ENCODE results near the gene CROCC2. TPM values are rescaled to one million over a fixed set of nuclear protein-coding genes. Genes with fewer than 3 reads are reported as not detected.

The CROCC2 gene
- total and polyA plus RNA-seq, 2 donors (not counting 1 experiment from before 2014, with no cell fraction given): not detected

GRCh38 chr2:240877460-240878340, 28.4 kb upstream of the CROCC2 start:
- ChIA-PET CTCF (no interaction called here), POLR2A (no interaction called here)
- intact Hi-C loops (cut with micrococcal nuclease): no loop called here
- no peak overlapping the region for H3K4me3 ChIP-seq (ENCODE audit: control extremely low read depth in 1 of 5, extremely low read depth in 1 of 5, insufficient read depth in 1 of 5, low read depth in 2 of 5, low read length in 4 of 5)
- no peaks in the 10 kb centered on the region for H3K4me1 ChIP-seq (ENCODE audit: control insufficient read depth in 2 of 2, insufficient read depth in 2 of 2, low read length in 2 of 2)
- no peaks in the 10 kb centered on the region for H3K27me3 ChIP-seq (replicated peaks in 1 of 4; ENCODE audit: control extremely low read depth in 1 of 4, control insufficient read depth in 3 of 4, insufficient read depth in 4 of 4, low read length in 3 of 4)
- no peak overlapping the region for H3K4me2 ChIP-seq (replicated peaks; ENCODE audit: low read depth, low read length, poor library complexity, severe bottlenecking)
- WGBS (ENCODE audit: insufficient coverage): 93% methylated on average over 37 of the region's 40 CpGs
- H3K9ac ChIP-seq (ENCODE audit: low read length): no peak overlapping the region
- H3K9me3 ChIP-seq (ENCODE audit: control extremely low read depth in 1 of 3, control insufficient read depth in 2 of 3, insufficient read depth in 1 of 3, low read length in 2 of 3): no peaks in the 10 kb centered on the region
- ATAC-seq (ENCODE audit: low read depth): no peak
- no peak overlapping the region for H3K27ac ChIP-seq (ENCODE audit: low read length in 2 of 2)
- H3K27ac Mint-ChIP-seq: no peak overlapping the region
- no peak for TF ChIP-seq EZH2 (IDR thresholded peaks at IDR 0.05; ENCODE audit: borderline replicate concordance, insufficient read depth, low read depth, low read length, poor library complexity, severe bottlenecking)
- no peak for TF ChIP-seq CTCF (IDR thresholded peaks at IDR 0.05)
- H3K4me1 Mint-ChIP-seq: no peaks in the 10 kb centered on the region
- H3K4me3 Mint-ChIP-seq: no peak overlapping the region
- H3K27me3 Mint-ChIP-seq: peaks cover 2% of the 10 kb centered on the region
- no peak overlapping the region for H2AFZ ChIP-seq (ENCODE audit: insufficient read depth, low read depth, low read length, poor library complexity, severe bottlenecking)
- no peaks in the 10 kb centered on the region for H3K36me3 ChIP-seq (replicated peaks in 1 of 2; ENCODE audit: control extremely low read depth in 1 of 2, control insufficient read depth in 1 of 2, extremely low read depth in 1 of 2, insufficient read depth in 2 of 2, low read length in 1 of 2)
- DNase-seq: no peak
- H3K79me2 ChIP-seq (ENCODE audit: control insufficient read depth, insufficient read depth, low read length): no peaks in the 10 kb centered on the region
- no peaks in the 10 kb centered on the region for H4K20me1 ChIP-seq (ENCODE audit: control insufficient read depth, insufficient read depth, low read length, poor library complexity, severe bottlenecking)
- no peaks in the 10 kb centered on the region for H3K9me3 Mint-ChIP-seq (ENCODE audit: insufficient read depth)

GRCh38 chr2:240878341-240878936, 27.7 kb upstream of the CROCC2 start:
- ChIA-PET POLR2A (no interaction called here), CTCF (no interaction called here)
- DNase-seq (no peak), ATAC-seq (ENCODE audit: low read depth) (no peak)
- Mint-ChIP-seq H3K27me3 (peaks cover 6% of the 10 kb centered on the region), H3K27ac (no peak overlapping the region), H3K9me3 (ENCODE audit: insufficient read depth) (no peaks in the 10 kb centered on the region), H3K4me3 (no peak overlapping the region), H3K4me1 (no peaks in the 10 kb centered on the region)
- intact Hi-C loops (cut with micrococcal nuclease): no loop called here
- Histone ChIP-seq H3K27me3 (replicated peaks in 1 of 4; ENCODE audit: control extremely low read depth in 1 of 4, control insufficient read depth in 3 of 4, insufficient read depth in 4 of 4, low read length in 3 of 4) (no peaks in the 10 kb centered on the region), H3K79me2 (ENCODE audit: control insufficient read depth, insufficient read depth, low read length) (no peaks in the 10 kb centered on the region), H3K4me2 (replicated peaks; ENCODE audit: low read depth, low read length, poor library complexity, severe bottlenecking) (no peak overlapping the region), H3K9ac (ENCODE audit: low read length) (no peak overlapping the region), H2AFZ (ENCODE audit: insufficient read depth, low read depth, low read length, poor library complexity, severe bottlenecking) (no peak overlapping the region), H4K20me1 (ENCODE audit: control insufficient read depth, insufficient read depth, low read length, poor library complexity, severe bottlenecking) (no peaks in the 10 kb centered on the region), H3K4me3 (ENCODE audit: control extremely low read depth in 1 of 5, extremely low read depth in 1 of 5, insufficient read depth in 1 of 5, low read depth in 2 of 5, low read length in 4 of 5) (no peak overlapping the region), H3K9me3 (ENCODE audit: control extremely low read depth in 1 of 3, control insufficient read depth in 2 of 3, insufficient read depth in 1 of 3, low read length in 2 of 3) (no peaks in the 10 kb centered on the region), H3K4me1 (ENCODE audit: control insufficient read depth in 2 of 2, insufficient read depth in 2 of 2, low read length in 2 of 2) (no peaks in the 10 kb centered on the region), H3K27ac (ENCODE audit: low read length in 2 of 2) (no peak overlapping the region), H3K36me3 (replicated peaks in 1 of 2; ENCODE audit: control extremely low read depth in 1 of 2, control insufficient read depth in 1 of 2, extremely low read depth in 1 of 2, insufficient read depth in 2 of 2, low read length in 1 of 2) (no peaks in the 10 kb centered on the region)
- WGBS (ENCODE audit: insufficient coverage): 91% methylated on average over 17 of the region's 18 CpGs
- TF ChIP-seq EZH2 (IDR thresholded peaks at IDR 0.05; ENCODE audit: borderline replicate concordance, insufficient read depth, low read depth, low read length, poor library complexity, severe bottlenecking) (no peak), CTCF (IDR thresholded peaks at IDR 0.05) (no peak)

All from B cell (primary cell).